Calu3 (cell line): Measurements from ENCODE around the gene UAP1. TPM values are rescaled to one million over a fixed set of nuclear protein-coding genes. Genes with fewer than 3 reads are reported as not detected.

Source experiments
- BruUV-seq: library from RNA; stranded (reverse); fragments of 400-500 nt; replicated peaks from 2 replicates; lab custom pipeline; 2021; lab: Mats Ljungman, UMichigan
- CTCF ChIA-PET: fragments of 300-600 bp; sonication (Branson Sonifier 250); formaldehyde crosslinking; loops from one replicate; lab custom pipeline; 2022; ENCODE audit warnings: antibody characterized with exemption; lab: Charles Lee
- DNase-seq: peaks from one replicate; pipeline ENCODE4 v3.0.0; 2022
- H3K27ac Mint-ChIP-seq: one replicate; pipeline ENCODE4 v1.8.0; 2022; ENCODE audit warnings: mixed read lengths; ENCODE audit not compliant: unreplicated experiment
- H3K27me3 Mint-ChIP-seq: one replicate; pipeline ENCODE4 v1.8.0; 2022; ENCODE audit warnings: mixed read lengths; ENCODE audit not compliant: unreplicated experiment
- H3K36me3 Mint-ChIP-seq: one replicate; pipeline ENCODE4 v1.8.0; 2022; ENCODE audit warnings: mild to moderate bottlenecking, moderate library complexity, mixed read lengths; ENCODE audit not compliant: insufficient read depth, unreplicated experiment
- H3K4me1 Mint-ChIP-seq: one replicate; pipeline ENCODE4 v1.8.0; 2022; ENCODE audit warnings: mild to moderate bottlenecking, low read depth, mixed read lengths; ENCODE audit not compliant: unreplicated experiment
- H3K4me3 Mint-ChIP-seq: one replicate; pipeline ENCODE4 v1.8.0; 2022; ENCODE audit warnings: mild to moderate bottlenecking, low read depth, moderate library complexity, mixed read lengths; ENCODE audit not compliant: unreplicated experiment
- H3K9me3 Mint-ChIP-seq: one replicate; pipeline ENCODE4 v1.8.0; 2022; ENCODE audit warnings: low read depth, mixed read lengths; ENCODE audit not compliant: unreplicated experiment
- intact Hi-C: fragments of 100-400 bp; cut with micrococcal nuclease; formaldehyde crosslinking; loops from one replicate; pipeline ENCODE4 v1.10.0; 2022; ENCODE audit not compliant: unreplicated experiment
- total RNA-seq: library from RNA; stranded (reverse); gene quantifications from 2 replicates; pipeline ENCODE4 v1.2.3, GENCODE V29; 2022
- TF ChIP-seq, protein P1 (sequence below): fragments of 200-600 bp; IDR thresholded peaks from one replicate; pipeline ENCODE4 v1.8.0; 2022; ENCODE audit warnings: antibody characterized with exemption; ENCODE audit not compliant: unreplicated experiment

UAP1 gene
- total RNA-seq, 1 experiment from 2014 or later: 47.2 TPM

DNA sequence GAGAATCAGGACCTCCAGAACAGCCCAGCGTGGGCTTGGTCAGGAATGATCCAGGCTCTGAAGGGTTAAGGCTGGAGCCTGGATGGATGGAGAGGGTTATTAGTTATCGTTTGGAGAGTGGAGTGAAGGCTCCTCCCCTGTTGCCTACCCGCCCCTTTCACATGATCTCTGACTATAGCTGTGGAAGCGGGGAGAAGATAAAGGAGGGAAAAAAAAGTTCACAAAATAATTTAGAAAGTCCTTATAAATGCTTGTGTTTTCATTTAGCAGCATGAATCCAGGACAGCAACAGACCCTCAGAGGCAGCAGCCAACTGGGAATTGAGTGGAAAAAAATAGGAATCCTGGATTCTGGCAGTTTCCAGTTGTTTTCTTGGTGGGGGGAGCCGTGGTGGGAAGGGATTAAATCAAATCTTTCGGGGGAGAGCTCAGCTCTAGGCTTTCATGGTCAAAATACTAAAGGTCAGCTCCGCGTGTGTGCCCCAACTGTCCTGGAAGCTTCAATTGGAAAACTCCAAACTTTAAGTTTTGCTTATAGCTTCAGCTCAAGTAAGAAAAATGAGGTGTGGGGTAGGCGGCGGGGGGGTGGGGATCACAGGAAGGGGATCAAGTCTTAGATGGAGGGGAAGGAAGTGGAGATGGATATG is 70.1 kb downstream of the UAP1 start:
- no peaks in the 10 kb centered on the region for H3K4me1 Mint-ChIP-seq
- H3K36me3 Mint-ChIP-seq: no peaks in the 10 kb centered on the region
- no peak for DNase-seq
- H3K4me3 Mint-ChIP-seq: no peak overlapping the region
- peaks cover 19% of the 10 kb centered on the region for H3K27me3 Mint-ChIP-seq
- H3K27ac Mint-ChIP-seq: no peak overlapping the region
- no TSS peak for BruUV-seq
- no peaks in the 10 kb centered on the region for H3K9me3 Mint-ChIP-seq
- intact Hi-C loops: no loop called here
- CTCF ChIA-PET: interaction anchor here (0.6 to 1.2 kb wide), 2 partner anchors 18 to 1951 kb away, joined by 3 to 5 read pairs; no protein-coding TSS in a partner anchor
- TF ChIP-seq, protein P1, sequence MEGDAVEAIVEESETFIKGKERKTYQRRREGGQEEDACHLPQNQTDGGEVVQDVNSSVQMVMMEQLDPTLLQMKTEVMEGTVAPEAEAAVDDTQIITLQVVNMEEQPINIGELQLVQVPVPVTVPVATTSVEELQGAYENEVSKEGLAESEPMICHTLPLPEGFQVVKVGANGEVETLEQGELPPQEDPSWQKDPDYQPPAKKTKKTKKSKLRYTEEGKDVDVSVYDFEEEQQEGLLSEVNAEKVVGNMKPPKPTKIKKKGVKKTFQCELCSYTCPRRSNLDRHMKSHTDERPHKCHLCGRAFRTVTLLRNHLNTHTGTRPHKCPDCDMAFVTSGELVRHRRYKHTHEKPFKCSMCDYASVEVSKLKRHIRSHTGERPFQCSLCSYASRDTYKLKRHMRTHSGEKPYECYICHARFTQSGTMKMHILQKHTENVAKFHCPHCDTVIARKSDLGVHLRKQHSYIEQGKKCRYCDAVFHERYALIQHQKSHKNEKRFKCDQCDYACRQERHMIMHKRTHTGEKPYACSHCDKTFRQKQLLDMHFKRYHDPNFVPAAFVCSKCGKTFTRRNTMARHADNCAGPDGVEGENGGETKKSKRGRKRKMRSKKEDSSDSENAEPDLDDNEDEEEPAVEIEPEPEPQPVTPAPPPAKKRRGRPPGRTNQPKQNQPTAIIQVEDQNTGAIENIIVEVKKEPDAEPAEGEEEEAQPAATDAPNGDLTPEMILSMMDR: no peak

DNA sequence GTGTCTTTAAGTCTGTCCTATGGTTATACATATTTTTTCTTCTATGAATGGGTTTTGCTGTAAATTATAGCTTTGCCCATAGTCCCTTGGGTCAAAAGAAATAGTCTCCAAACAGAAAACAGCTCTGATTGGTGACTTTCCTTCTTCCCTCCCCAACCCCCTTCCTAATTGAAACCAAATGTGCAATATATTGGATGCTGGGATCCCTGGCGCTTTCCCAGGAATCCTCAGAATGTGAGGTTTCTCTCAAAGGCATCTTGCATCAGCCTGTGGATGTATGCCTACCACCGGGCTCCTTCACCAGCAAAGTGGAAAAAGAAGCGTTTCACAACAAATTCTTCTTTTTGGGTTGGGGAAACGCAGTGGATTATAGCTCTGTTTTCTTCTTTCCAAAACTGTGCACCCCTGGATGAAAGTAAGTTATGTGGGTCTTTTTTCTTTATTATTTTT is 70.7 kb downstream of the UAP1 start, which contains the start of gene DDR2:
Gene DDR2 (plus strand): TSS at position 248 of the 450 bp plus-strand sequence. CDS start 86,600 bp downstream, outside the sequence.
- no peak within 1 kb of the TSS for H3K27ac Mint-ChIP-seq
- CTCF ChIA-PET: interaction anchor here (0.6 to 1.2 kb wide), 2 partner anchors 18 to 1950 kb away, joined by 3 to 5 read pairs; no protein-coding TSS in a partner anchor
- no peaks in the 10 kb centered on the region for H3K9me3 Mint-ChIP-seq
- intact Hi-C loops: no loop called here
- H3K4me3 Mint-ChIP-seq: no peak within 1 kb of the TSS
- H3K27me3 Mint-ChIP-seq: peaks cover 19% of the 10 kb centered on the region
- H3K36me3 Mint-ChIP-seq: no peaks in the 10 kb centered on the region
- BruUV-seq: no TSS peak
- DNase-seq: no peak
- TF ChIP-seq, protein P1: no peak
- H3K4me1 Mint-ChIP-seq: no peaks in the 10 kb centered on the region

DNA sequence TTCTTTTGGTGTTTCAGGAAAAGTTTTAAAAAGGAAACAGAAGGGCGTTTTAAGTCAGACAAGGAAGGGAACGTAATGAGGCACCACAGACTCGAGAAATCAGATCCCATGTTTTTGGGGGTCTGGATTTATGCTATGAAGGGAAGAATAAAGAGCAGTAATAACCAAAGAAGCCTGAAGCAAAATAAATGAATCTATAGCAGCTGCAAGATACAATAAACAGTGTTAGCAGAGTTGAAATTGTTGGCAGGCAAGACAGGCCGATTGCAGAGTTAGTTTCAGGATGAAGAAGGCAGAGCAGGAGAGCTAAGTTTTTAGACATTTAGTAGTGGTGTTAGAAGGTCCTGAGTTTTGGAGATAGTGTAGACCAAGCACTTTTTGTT is 71.2 kb downstream of the UAP1 start:
- CTCF ChIA-PET: no interaction called here
- Mint-ChIP-seq H3K4me1 (no peaks in the 10 kb centered on the region), H3K36me3 (no peaks in the 10 kb centered on the region), H3K4me3 (no peak overlapping the region), H3K9me3 (no peaks in the 10 kb centered on the region), H3K27me3 (peaks cover 19% of the 10 kb centered on the region), H3K27ac (no peak overlapping the region)
- intact Hi-C loops: no loop called here
- no TSS peak for BruUV-seq
- no peak for DNase-seq
- TF ChIP-seq, protein P1: no peak

- BruUV-seq: no TSS peak
- H3K9me3 Mint-ChIP-seq: no peaks in the 10 kb centered on the region
Measured at GRCh38 chr1:162633081-162633762, 71.7 kb downstream of the UAP1 start.

More at GRCh38 chr1:162633081-162633762, 71.7 kb downstream of the UAP1 start:
- CTCF ChIA-PET: no interaction called here
- no peak for DNase-seq
- Mint-ChIP-seq H3K27ac (no peak overlapping the region), H3K27me3 (peaks cover 19% of the 10 kb centered on the region), H3K4me3 (no peak overlapping the region), H3K4me1 (no peaks in the 10 kb centered on the region), H3K36me3 (no peaks in the 10 kb centered on the region)
- intact Hi-C loops: no loop called here
- TF ChIP-seq, protein P1: no peak
